ENCODE data around the gene RHOB.

The RHOB gene

DNA sequence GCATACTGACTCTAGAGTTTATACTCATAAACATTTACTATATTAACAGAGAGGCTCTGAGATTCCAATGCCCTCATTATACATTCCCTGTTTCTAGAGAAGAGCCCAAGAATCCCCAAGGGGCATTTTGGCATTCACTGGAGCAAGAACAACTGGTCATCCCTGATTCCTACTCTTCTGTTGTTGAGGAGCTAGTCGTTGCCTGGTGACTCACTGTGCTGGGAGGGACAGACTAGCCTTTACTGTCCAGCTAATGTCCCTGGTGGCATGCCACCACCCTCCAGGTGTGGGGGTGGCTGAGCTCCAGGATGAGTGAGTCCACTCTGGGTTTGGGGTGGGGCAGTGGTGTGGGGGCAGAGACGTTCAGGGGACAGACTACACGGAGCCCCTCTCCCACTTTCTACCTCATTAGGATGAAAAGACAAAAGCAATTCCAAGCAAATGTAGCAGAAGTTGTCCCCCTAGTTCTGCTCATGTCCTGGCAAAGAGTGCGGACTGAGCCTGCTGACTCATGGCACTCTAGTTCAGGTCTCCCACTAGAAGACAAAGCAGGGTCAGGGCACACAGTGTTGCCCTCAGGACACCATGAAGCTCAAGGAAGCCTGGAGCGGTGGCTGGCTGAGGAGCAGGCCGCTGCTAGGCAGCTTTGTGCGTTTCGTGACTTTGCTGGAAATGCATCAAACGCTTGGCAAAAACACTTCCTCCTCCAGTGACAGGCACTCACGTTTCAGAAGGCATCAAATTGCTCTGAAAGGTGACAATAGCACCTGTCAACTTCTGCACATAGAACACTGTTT, 49.4 kb downstream of the RHOB start:
- DNase-seq, result no peak

GRCh38 chr2:20496942-20497341, 50.1 kb downstream of the RHOB start:
- DNase-seq, result no peak

All from activated CD4-positive, alpha-beta T cell treated with anti-CD3 and anti-CD28 coated beads, Interleukin-10, Interleukin-2, amounts not matched to agents 100 ng/mL and 50 ng/mL, durations not matched to agents 16 hours and 8 hours (primary cell).